Measurements from ENCODE around the gene FAM53B.

The FAM53B gene

DNA sequence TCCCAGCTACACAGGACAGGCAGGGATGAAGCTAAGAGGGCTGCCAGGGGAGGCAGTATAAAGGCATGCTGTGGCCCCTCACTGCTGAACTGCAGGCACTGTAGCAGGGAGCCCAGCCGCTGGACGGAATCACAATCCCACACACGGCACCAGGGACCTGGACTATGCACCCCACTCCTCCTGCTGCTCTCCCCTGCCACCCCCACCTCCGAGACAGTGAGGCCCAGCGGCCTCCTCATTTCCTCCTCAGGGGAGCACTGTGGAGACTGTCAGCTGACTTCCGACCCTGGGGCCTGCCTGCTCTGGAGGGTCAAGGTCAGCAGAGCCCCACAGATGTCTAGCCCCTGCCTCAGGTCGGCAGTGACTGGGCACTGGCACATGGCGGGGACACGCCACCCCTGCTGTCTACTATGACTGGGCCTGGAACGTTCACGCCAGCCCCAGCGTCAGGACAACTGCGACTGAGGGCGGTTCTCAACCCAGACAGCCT is 92.7 kb downstream of the FAM53B start:
- no peaks in the 10 kb centered on the region for H3K9me3 ChIP-seq (ENCODE audit: control insufficient read depth, insufficient read depth, low read depth, low read length)
- TF ChIP-seq ZNF501 (tag by site-specific recombination; IDR thresholded peaks at IDR 0.05) (no peak), ZIC2 (tag by site-specific recombination; IDR thresholded peaks at IDR 0.05) (peak; percentile 45), ZNF76 (tag by site-specific recombination; IDR thresholded peaks at IDR 0.05; ENCODE audit: borderline replicate concordance, low read depth) (no peak)
- H3K27ac ChIP-seq (ENCODE audit: extremely low read depth, low read depth, low read length): no peak overlapping the region
- peaks cover 0 to 11% of the 10 kb centered on the region in 2 experiments; a peak in 1 of 3 replicates for H3K36me3 ChIP-seq (ENCODE audit: control insufficient read depth in 2 of 2, insufficient read depth in 1 of 2, low read length in 2 of 2)
- H3K4me3 ChIP-seq (ENCODE audit: low read depth, low read length): no peak overlapping the region
- no peaks in the 10 kb centered on the region for H3K4me1 ChIP-seq (ENCODE audit: control insufficient read depth, insufficient read depth, low read length)
- POLR2A ChIA-PET: no interaction called here
- CTCF ChIA-PET: no interaction called here

DNA sequence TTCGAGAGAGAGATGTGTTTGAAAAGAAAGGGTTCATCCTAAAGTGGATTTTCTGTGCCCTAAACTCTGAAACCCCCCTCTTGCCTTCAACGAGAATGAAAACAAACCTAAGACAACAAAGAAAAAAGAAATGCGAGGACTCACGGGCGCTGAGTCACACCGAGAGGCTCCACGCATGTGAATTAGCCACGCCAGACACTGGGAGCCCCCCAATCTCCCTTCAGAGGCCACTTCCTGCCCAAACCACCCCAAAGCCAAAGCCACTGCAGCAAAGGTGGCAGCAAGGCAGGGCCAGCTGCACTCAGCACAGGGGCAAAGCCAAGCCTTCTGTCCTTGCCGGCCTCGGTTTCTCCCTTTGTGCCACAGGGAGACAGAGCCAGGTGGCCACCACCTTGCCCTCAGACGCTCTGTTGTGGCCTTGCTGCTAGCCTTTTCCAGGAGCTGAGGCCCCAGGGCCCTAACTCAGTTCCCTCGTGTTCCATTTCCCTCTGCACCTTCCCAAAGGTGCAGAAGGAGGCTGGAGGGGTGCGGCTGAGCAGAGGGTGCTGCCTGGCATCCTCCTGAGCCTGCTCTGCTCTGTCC is 93.3 kb downstream of the FAM53B start:
- Histone ChIP-seq H3K4me3 (ENCODE audit: low read depth, low read length) (no peak overlapping the region), H3K36me3 (ENCODE audit: control insufficient read depth in 2 of 2, insufficient read depth in 1 of 2, low read length in 2 of 2) (peaks cover 0 to 7% of the 10 kb centered on the region in 2 experiments; a peak in 1 of 3 replicates), H3K4me1 (ENCODE audit: control insufficient read depth, insufficient read depth, low read length) (no peaks in the 10 kb centered on the region), H3K27ac (ENCODE audit: extremely low read depth, low read depth, low read length) (no peak overlapping the region), H3K9me3 (ENCODE audit: control insufficient read depth, insufficient read depth, low read depth, low read length) (no peaks in the 10 kb centered on the region)
- ChIA-PET POLR2A (no interaction called here), CTCF (no interaction called here)
- TF ChIP-seq ZNF239 (tag by site-specific recombination; IDR thresholded peaks at IDR 0.05) (no peak), KLF8 (tag by site-specific recombination; IDR thresholded peaks at IDR 0.05) (no peak), ZNF423 (tag by site-specific recombination; IDR thresholded peaks at IDR 0.05) (no peak)
- TF ChIP-seq, protein P1, sequence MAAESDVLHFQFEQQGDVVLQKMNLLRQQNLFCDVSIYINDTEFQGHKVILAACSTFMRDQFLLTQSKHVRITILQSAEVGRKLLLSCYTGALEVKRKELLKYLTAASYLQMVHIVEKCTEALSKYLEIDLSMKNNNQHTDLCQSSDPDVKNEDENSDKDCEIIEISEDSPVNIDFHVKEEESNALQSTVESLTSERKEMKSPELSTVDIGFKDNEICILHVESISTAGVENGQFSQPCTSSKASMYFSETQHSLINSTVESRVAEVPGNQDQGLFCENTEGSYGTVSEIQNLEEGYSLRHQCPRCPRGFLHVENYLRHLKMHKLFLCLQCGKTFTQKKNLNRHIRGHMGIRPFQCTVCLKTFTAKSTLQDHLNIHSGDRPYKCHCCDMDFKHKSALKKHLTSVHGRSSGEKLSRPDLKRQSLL (tag by site-specific recombination; IDR thresholded peaks at IDR 0.05): no peak

DNA sequence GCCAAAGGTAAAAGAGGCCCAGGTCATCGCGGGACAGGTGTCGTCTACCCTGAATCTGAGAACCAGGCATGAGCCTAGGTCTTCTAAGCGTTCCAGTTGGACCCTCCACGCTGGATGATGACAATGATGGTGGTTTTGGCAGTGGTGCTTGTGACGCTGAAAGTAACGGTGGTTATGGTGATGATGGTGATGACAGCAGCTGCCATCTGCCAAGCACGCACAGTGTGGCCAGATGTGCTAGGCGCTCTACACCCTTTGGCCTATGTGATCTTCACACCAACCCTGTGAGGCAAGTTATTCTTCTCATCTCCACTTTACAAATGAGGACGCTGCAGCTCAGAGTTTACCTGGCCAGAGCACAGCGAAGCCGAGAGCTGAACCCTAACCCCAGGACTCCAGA is 93.9 kb downstream of the FAM53B start:
- TF ChIP-seq, protein P2, sequence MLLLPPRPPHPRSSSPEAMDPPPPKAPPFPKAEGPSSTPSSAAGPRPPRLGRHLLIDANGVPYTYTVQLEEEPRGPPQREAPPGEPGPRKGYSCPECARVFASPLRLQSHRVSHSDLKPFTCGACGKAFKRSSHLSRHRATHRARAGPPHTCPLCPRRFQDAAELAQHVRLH (tag by site-specific recombination; IDR thresholded peaks at IDR 0.05): no peak
- TF ChIP-seq, protein P3, sequence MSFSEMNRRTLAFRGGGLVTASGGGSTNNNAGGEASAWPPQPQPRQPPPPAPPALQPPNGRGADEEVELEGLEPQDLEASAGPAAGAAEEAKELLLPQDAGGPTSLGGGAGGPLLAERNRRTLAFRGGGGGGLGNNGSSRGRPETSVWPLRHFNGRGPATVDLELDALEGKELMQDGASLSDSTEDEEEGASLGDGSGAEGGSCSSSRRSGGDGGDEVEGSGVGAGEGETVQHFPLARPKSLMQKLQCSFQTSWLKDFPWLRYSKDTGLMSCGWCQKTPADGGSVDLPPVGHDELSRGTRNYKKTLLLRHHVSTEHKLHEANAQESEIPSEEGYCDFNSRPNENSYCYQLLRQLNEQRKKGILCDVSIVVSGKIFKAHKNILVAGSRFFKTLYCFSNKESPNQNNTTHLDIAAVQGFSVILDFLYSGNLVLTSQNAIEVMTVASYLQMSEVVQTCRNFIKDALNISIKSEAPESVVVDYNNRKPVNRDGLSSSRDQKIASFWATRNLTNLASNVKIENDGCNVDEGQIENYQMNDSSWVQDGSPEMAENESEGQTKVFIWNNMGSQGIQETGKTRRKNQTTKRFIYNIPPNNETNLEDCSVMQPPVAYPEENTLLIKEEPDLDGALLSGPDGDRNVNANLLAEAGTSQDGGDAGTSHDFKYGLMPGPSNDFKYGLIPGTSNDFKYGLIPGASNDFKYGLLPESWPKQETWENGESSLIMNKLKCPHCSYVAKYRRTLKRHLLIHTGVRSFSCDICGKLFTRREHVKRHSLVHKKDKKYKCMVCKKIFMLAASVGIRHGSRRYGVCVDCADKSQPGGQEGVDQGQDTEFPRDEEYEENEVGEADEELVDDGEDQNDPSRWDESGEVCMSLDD (tag by site-specific recombination; IDR thresholded peaks at IDR 0.05): no peak
- TF ChIP-seq ZNF747 (tag by site-specific recombination; IDR thresholded peaks at IDR 0.05) (no peak), ZNF514 (tag by site-specific recombination; IDR thresholded peaks at IDR 0.05) (no peak), ZNF140 (tag by site-specific recombination; IDR thresholded peaks at IDR 0.05) (no peak), MYNN (tag by site-specific recombination; IDR thresholded peaks at IDR 0.05; ENCODE audit: borderline replicate concordance) (no peak)
- no peak overlapping the region for H3K4me3 ChIP-seq (ENCODE audit: low read depth, low read length)
- H3K9me3 ChIP-seq (ENCODE audit: control insufficient read depth, insufficient read depth, low read depth, low read length): no peaks in the 10 kb centered on the region
- POLR2A ChIA-PET: no interaction called here
- CTCF ChIA-PET: no interaction called here
- H3K27ac ChIP-seq (ENCODE audit: extremely low read depth, low read depth, low read length): no peak overlapping the region
- H3K36me3 ChIP-seq (ENCODE audit: control insufficient read depth in 2 of 2, insufficient read depth in 1 of 2, low read length in 2 of 2): peaks cover 0 to under 1% of the 10 kb centered on the region in 2 experiments; a peak in 1 of 3 replicates
- H3K4me1 ChIP-seq (ENCODE audit: control insufficient read depth, insufficient read depth, low read length): no peaks in the 10 kb centered on the region

DNA sequence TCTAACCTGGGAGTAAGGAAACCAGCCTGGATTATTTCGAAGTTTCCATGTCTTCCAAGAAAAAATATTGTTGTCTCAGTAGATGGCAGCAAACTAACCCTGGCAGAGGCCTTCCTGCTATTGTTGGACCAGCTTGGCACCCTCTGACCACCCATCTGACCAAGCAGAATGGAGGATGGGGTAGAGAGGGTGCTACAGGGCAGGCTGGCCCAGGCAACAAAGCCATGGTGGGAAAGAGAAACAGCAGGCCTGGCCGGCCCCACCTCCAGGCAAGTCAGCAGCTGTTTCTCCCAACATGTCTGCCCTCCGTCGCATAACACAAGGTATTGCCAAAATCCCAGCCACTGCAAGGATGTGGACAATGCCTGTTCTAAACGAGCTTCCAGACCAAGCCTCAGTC is 95.0 kb downstream of the FAM53B start:
- Histone ChIP-seq H3K4me1 (ENCODE audit: control insufficient read depth, insufficient read depth, low read length) (no peaks in the 10 kb centered on the region), H3K27ac (ENCODE audit: extremely low read depth, low read depth, low read length) (no peak overlapping the region), H3K4me3 (ENCODE audit: low read depth, low read length) (no peak overlapping the region), H3K36me3 (ENCODE audit: control insufficient read depth in 2 of 2, insufficient read depth in 1 of 2, low read length in 2 of 2) (no peaks in the 10 kb centered on the region), H3K9me3 (ENCODE audit: control insufficient read depth, insufficient read depth, low read depth, low read length) (no peaks in the 10 kb centered on the region)
- TF ChIP-seq SETDB1 (IDR thresholded peaks at IDR 0.05; ENCODE audit: insufficient read length, low read length) (no peak), ZNF837 (tag by site-specific recombination; IDR thresholded peaks at IDR 0.05) (no peak), ZNF768 (tag by site-specific recombination; IDR thresholded peaks at IDR 0.05) (no peak), ZNF223 (tag by site-specific recombination; IDR thresholded peaks at IDR 0.05) (no peak), ZNF354C (tag by site-specific recombination; IDR thresholded peaks at IDR 0.05; ENCODE audit: borderline replicate concordance, low read depth) (no peak), ZNF791 (tag by site-specific recombination; IDR thresholded peaks at IDR 0.05) (no peak), ZNF585B (tag by site-specific recombination; IDR thresholded peaks at IDR 0.05) (no peak)
- ChIA-PET POLR2A (no interaction called here), CTCF (interaction anchor here (0.7 to 0.8 kb wide), 2 partner anchors 92 to 153 kb away, joined by 3 to 4 read pairs; no protein-coding TSS in a partner anchor)
